Activated CD4-positive, alpha-beta T cell treated with anti-CD3 and anti-CD28 coated beads, Interleukin-2, amount 50 U/mL, for 4 hours (primary cell): ENCODE results near the gene TRPM3.
A peak's percentile ranks its signal among the peaks of the same experiment; 100 is the strongest.
"Not testable (repeated sequence)": the region's sequence is repeated elsewhere in the genome, so short reads cannot be mapped to it uniquely, and the experiment has no call there.

ENCODE experiments used
- DNase-seq, 2 experiments: peaks; one replicate each; pipeline ENCODE4 v3.0.0-alpha.2; 2020

Gene TRPM3

DNA sequence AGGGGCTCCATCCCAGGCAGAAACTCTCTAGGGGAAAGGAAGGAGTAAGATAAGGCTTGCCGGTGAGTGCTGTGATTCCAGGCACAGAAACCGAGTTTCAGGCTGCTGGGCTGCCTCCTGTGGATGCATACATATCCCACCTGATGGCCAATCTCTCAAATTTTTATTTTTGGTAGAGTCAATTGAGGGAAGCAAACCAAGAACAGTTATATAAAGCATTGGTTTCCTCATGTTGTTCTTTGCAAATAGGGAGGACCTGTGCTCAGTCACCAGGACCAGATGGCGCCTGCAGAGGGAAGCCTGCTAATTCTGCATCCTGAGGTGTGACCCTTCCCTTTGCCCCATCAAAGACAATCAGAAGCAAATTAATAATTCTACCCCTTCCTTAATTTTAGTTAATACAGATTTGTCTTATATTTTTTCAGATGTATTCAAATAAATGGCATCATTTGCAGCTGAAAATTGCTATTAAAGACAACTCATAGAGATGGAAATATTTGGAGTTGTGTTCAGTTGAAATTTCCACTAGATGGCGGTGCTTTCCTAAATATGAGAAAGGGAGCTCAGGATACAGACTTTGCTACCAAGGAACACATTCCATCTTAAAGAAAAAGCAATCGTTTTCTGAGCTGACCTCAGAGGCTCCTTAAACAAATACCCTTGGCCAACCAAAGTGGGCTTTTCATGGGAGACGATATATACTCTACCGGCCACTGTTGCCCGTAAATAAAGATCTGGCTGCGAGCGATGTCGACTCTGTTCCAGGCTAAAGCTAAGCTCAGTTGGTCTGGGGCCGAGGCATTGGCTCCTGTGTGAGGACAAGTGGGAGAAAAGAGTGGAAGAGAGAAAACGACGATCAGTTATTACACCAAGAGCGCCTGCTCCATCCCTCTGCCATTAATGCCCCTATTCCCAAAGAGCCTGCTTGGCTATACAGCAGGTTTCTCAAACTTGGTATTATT, 481.3 kb downstream of the TRPM3 start:
- DNase-seq: no peak

DNA sequence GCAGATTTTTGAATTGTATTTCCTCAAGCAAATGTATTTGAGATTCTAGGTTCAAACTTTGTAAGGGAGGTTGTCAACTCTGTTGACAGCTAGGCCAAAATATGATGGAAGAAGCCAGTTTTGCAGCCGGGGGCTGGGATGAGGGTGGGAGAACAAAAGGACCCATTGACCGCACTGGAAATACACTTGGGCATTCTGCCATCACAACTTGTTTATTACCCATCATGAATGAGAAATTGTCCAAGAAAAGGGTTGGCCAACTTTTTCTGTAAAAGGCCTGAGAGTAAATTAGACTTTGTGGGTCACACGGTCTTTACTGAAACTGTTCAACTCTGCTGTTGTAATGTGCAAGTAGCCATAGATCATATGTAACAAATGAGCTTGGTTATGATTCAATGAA, 485.6 kb downstream of the TRPM3 start:
- DNase-seq: no peak

DNA sequence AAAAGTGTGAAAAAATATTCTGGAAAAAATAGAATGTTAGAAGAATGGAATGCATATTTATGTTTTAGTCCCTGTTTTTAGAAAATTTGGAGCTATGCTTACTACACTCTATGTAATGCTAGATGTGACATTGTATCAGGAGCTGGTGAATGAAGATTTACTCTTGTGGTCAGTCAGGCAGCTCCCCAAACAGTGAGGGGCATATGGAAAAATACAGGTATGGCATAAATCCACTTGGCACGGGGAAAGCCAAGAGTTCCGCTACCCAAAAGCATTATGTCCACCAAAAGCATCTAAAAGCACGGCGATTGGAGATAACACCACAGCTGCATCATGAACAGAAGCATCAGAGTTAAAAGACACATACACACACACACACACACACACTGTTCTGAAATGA, 486.7 kb downstream of the TRPM3 start:
- DNase-seq: no peak

DNA sequence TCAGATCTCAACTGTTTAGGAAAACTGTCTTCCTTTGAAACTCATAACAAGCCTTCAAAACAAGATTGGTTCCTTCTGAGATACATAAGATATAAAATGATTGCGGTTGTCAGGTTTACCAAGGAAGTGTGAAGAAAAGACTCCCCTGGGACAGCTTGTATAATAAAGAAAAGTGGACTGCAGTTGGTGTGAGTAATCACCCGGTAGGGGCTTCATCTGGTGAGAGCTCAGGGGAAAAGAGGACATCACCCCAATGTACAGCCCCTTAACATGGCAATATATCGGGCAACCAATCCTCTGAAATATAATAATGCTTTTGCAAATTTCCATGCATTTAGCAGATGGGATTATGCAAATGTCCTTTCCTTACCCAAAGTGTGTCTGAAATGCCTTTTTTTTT, 490.4 kb downstream of the TRPM3 start:
- DNase-seq: no peak

DNA sequence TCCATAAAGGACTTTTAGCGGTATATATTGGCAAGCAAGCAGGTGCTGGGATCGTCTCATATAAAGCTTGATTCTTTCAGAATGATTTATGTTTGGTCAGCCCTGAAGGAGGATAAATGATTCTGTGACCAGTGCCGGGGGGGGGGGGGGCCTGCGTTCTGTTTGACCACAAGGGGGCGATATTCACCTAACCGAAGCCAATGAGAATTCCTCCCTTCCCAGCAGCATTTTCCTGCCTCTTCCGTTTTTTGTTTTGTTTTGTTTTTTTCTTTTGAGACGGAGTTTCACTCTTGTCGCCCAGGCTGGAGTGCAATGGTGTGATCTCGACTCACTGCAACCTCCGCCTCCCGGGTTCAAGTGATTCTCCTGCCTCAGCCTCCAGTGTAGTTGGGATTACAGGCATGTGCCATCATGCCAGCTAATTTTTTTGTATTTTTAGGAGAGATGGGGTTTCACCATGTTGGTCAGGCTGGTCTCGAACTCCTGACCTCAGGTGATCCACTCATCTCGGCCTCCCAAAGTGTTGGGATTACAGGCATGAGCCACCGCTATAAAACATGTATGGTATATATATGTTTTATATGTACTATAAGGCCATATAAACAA, 492.2 kb downstream of the TRPM3 start:
- DNase-seq: not testable (repeated sequence)

DNA sequence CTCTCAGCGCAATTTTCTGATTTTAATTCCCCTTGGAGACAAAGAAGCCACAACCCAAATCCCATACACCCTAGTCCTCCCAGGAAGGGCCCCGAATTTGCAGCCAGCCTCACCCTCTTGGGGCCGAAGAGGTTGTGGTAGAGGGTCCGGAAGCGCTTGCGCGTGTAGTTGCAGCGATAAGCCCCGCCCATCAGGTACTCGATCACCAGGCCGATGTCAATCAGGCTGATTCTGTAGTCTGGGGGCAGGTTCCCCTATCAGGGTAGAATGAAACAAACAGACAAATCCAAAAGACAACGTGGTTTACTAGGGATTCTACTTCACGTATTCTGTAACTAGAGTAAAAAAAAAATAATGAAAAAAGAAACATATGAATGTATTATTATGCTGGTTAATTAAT, 496.3 kb downstream of the TRPM3 start:
- no peak for DNase-seq

DNA sequence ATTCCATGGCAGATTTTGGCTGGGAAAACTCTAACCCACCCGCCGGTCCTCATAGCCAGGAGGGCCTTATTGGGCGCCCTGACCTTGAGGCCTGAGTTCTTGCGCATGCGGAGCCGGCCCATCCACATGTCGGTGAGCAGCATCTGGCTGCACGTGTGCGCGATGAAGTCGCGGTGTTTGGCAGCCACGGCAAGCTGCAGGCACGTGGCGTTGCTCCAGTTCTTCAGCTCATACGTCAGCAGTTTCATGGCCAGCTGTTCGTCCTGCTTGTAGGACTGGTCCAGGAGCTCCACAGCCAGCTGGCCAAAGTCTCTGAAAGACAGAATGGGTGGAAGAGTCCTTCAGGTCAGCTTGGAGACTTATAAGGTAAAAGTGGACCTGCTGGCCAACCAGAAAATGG, 502.6 kb downstream of the TRPM3 start:
- DNase-seq: no peak

DNA sequence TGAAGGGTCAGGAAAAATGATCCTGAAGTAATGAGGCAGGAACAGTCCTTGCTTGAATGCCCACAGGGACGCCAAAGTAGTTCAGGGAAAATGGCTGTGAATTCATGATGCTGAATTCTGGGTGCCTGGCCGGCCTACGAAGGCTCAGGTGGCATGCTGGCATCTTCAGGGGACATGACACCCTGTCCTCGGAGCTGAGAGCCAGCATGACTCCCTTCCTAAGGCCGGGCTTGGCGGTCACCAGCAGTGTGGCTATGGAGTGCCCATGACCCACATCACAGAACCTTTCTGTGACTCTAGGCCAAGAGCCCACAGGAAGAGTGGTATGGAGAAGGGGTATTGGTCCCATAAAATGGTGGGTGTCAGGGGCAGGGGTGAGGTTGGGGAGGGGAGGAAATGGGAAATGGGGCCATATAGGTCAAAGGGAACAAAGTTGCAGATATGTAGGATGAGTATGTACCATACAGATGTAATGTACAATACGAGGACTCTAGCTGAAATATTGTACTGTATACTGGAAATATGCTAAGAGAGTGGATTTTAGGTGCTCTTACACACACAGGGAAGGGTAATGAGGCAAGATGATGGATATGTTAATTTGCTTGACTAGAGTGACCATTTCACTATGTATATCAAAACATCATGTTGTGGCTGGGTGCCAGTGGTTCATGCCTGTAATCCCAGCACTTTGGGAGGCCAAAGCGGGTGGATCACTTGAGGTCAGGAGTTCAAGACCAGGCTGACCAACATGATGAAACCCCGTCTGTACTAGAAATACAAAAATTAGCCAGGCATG, 504.2 kb downstream of the TRPM3 start:
- no peak for DNase-seq

DNA sequence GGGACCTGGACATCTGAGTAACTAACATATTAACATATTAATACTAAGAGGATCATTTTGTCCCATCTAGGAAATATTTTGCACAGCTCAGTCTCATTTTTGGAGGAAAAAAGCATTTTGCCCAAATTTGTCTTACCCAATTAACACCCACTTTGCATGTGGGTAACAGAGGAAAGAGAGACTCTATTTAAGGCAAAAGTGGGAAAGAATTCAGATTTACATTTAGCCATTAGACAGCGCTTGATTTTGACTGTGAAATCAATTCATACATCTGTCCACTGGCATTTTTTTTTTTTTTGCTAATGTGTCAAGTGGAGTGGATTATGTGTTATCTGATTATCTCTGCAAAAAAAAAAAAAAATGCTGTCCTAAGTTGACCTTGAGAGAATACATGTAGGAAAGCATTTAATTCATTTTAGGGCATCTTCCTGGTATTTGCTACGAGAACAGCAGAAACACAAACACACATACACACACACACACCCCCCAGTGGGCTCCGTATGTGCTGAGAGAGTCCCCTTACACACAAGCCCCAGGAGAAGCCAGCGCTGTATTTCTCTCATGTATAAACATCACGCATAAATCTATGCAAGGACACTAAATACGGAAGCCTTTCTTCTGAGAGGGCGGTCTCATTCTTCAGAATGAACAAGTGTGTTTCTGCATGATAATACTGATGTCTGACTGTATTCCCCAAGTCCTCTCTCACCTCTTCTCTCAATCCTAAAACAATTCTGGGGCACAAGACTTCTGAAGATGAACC, 505.0 kb downstream of the TRPM3 start:
- DNase-seq: no peak

DNA sequence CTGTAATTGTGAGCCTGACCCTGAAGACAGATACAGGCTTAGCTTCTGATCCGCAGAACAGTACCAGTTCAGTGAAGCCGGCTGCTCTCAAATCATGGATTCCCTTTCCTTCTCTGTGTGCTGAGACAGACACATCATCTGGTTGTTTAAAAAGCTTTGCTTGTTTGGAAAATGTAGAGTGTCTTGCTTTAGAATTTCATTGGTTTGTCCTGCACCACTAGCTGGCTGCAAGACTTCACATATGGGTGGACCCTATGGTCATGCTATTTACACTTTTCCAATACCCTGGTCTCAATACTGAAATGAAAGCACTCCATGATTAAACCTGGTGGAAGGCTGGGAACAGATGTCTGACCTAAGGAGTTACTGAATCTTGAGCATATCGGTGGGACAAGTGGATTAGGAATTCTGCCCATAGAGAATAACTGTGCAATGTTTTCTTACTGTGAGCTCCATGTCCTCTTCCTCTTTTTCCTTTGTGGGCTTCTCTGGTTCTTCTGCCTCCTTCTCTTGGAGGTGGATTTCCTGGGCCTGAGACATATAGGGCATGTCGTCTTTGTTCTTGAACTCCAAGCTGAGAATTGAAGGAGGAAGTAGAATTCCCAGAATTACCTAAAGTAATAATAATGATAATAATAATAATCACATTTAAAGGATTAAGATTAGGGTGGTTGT, 505.8 kb downstream of the TRPM3 start:
- no peak for DNase-seq

DNA sequence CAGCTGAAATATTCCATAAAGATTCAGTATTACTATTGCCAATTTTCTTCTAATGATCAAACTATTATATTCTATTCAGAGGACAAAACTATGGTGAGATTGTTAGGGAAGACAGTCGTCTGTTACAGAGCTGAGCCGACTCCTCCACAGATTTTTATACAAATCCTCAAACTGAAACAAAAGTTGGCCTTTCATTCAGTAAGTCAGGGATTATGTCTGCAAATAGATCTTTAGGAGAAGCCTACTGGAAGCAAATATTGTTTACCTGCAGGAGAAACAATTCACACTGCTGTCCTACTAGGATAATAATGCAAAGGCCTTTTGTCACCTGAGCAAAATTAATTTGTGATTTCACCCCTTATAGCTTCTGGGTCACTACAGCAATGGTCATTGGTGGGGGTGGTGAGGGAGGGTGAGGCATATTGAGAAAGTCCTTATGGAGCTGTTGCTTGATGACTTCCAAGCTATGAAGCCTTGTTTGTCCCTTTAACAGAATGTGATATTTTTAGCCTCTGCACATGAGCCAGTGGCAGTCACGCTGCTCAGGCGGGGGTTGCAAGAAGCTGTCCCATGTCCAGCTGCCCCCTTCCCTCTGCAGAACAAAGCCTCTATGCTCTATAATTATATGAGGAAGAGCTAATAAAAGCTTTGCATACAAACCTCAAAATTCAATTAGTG, 506.5 kb downstream of the TRPM3 start:
- no peak for DNase-seq

DNA sequence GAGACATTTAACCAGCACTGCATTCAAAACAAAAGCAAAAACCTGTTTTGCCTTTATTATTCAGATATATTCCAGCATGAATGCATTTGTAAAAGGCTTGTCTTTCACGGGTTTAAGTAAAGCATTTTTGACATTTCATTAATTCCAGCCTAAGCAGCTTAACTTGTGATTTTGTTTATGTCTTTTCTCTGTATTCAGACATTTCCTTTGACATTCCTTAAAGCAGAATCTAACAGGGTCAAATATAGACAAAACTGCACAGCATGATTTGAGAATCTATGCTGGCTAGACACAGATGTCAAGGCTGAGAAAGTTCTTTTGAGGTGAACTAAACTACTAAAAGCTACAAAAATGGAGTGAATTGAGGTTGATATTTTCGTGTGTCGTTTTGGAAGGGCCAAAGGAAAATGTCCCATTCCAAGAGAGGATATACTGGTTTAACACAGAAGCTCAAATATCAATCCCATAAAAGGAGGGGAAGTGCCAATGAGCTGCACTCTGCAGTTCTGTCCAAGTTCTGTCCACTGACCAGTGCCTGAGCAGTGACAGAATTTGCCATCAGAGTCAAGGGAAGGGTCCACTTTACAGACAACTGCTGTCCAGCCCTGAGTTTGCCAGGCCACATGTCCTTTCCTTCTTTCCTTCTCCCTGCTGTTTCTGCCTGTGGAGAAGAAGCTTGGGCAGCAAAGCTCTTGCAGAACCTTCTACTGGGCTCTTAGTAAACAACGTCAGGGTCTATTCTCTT, 508.2 kb downstream of the TRPM3 start:
- no peak for DNase-seq

DNA sequence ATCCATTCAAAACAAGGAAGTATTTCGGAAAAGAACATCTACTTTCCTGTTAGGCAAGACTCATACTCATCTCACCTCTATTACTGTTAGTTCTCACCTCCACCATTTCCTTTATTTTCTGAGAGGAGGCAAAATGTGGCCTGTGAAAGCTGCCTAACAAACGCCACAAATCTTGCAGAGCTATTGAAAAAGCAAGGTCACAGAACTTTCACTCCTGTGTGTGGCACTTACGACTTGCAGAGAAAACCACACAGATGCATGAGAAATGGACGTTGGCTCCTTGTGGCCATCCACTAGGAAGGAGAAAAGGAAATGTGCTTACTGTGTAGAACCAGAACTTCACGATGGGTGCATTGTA, 511.2 kb downstream of the TRPM3 start:
- no peak for DNase-seq

DNA sequence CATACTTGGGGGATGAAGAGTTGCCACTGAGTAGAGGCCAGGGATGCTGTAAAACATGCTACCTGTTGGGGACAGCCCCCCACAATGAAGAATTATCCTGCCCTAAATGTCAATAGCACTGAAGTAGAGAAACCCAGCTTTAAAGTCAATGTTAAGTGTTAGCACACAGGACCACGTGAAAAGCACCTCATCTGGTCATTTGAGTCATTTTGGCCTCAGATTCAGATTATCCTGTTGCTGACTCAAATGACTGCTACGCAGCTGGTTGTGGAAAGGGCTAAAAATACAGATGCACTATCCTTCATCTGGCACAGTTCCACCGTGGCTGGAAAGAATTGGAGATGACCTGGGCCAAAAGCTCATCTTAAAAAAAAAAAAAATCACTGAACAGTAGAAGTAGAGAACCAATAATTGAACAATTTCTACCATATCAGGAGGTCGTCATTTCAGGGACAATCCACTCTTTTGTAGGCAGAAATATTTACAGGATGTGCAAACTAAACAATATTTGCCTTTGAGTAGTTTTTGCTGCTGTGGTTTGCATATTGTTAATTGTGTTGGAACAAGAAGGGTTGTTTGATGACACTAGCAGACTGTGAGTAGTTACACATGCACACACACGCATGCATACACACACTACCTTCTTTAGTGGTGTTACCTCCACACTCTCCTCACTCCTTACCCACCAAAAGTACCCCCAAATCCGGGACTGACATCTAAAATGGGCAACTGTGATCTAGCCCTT, 511.7 kb downstream of the TRPM3 start:
- DNase-seq: no peak

DNA sequence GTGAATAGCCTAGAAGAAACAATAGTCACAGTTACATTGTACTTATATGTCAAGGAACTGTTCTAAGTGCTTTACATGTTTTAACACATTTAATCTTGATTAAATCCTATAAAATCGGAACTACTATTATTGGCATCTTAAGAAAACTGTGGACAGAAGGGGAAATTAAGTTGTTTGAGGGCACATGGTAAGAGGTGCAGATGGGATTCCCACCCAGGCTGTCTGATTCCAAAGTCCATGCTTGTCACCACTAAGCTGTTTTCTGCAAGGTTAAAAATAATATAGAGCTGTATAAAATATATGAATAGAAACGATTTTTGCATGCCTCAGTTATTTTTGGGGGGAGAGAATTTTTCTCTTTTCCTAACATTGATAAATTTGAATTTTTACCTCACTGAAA, 512.4 kb downstream of the TRPM3 start:
- no peak for DNase-seq

DNA sequence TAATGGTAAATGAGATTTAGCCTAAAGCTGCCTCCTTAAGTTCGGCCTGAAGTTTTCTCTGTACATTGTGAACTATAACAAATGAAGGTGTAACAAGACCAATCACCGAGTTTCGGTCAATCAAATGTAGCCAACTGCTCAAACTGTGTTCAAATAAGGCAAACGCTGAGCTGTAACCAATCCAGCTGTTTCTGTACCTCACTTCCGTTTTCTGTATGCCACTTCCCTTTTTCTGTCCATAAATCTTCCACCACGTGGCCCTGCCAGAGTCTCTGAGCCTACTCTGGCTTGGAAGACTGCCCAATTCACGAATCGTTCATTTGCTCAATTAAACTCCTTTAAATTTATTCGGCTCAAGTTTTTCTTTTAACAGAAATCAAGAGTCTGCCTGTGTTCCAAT, 513.5 kb downstream of the TRPM3 start:
- DNase-seq: no peak

DNA sequence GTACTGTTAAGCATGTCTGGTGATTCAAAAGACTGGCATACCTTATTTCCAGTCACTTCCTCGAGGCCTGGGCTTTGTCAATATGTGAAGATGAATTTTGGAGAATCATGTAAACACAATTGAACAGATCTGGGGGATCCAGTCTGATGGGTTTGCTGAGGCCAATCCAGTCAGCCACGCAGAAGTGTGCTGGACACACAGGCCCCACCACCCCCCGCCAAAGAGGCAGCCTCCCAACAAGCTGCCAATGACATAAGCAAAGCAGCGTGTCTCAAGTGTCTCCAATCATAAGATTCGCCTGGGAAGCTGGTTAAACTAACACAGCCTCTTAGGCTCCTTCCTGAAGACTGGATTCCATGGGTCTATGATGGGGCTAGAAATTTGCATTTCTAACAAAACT, 514.1 kb downstream of the TRPM3 start:
- DNase-seq: no peak

DNA sequence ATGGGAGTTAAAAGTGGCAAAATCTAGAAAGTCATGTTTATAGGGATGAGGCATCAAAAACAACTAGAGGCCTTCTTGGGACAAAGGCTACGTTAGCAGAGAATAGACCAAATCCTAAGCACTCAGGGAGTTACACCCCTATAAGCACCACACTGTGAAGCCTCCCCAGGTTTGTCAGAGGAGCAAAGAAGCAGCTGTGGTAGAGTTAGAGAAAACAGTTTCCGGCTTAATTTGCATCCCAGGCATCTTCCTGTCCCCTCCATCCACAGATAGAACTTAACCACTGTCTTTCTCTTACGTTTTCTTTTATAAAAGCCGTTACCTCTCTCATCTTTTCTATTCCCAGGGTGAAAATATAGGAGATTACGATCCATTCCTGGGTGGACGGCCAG, 518.4 kb downstream of the TRPM3 start:
- no peak for DNase-seq

DNA sequence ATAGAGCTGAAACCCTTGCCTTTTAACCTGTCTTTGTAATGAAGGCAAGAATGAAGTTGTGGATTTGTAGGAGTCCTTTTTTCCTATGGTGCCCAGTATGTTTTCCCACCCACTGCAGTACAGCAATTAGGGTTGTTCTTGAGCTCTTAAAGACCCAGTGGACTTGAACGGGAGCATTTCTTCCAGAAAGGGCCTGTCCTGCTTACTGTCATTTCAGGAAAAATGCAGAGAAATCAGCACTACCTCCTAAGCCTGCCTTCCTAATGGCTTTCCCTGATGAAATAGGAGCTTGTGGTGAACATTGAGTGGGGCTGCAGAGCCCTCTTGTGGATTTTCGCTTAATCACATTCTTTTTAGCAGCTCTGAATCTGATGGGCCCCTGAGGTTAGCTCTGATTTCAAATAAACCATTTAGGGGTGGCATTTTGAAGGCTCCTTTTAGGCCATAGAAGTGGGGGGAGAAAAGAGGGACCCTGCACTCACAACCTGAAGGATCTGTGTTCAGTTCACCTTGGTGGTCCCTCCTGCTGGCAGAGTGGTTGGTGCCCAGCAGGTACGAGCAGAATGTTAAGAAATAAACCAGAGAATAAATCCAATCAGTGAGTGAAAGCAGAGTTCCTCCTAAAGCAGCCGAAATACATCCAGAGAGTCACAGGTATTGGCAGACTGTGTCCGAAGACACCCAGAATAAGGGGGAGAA, 519.0 kb downstream of the TRPM3 start:
- DNase-seq: peak; percentile 21 to 29
